Astrocyte (in vitro differentiated cells and primary cell): Measurements from ENCODE around the gene HSPG2. TPM values are rescaled to one million over a fixed set of nuclear protein-coding genes. Genes with fewer than 3 reads are reported as not detected.
"Not testable (repeated sequence)": the region's sequence is repeated elsewhere in the genome, so short reads cannot be mapped to it uniquely, and the experiment has no call there.

Experiments used
- DNase-seq: peaks from one replicate; pipeline ENCODE4 v3.0.0-alpha.2; 2010; ENCODE audit warnings: low read depth
- FAIRE-seq: peaks from 2 replicates; lab custom pipeline; 2011; peaks lifted over from hg19 to GRCh38; lab: Jason Lieb, UNC
- H2AFZ ChIP-seq: 2 replicates; pipeline ENCODE4 v1.6.0; 2012; ENCODE audit warnings: low read depth, low read length, inconsistent platforms
- H3K27ac ChIP-seq: 2 replicates; pipeline ENCODE4 v1.5.1; 2011; ENCODE audit warnings: low read depth, low read length, inconsistent platforms
- H3K27me3 ChIP-seq: 2 replicates; pipeline ENCODE4 v1.6.0; 2011; ENCODE audit warnings: low read length, inconsistent platforms; ENCODE audit not compliant: insufficient read depth
- H3K36me3 ChIP-seq: 2 replicates; pipeline ENCODE4 v1.5.1; 2011; ENCODE audit warnings: low read length, inconsistent platforms; ENCODE audit not compliant: insufficient read depth
- H3K4me1 ChIP-seq: 2 replicates; pipeline ENCODE4 v1.5.1; 2011; ENCODE audit warnings: low read length, inconsistent platforms; ENCODE audit not compliant: insufficient read depth
- H3K4me2 ChIP-seq: 2 replicates; pipeline ENCODE4 v1.6.0; 2012; ENCODE audit warnings: low read length, inconsistent platforms
- H3K4me3 ChIP-seq: 2 replicates; pipeline ENCODE4 v1.5.1; 2011; ENCODE audit warnings: low read depth, mild to moderate bottlenecking, low read length, inconsistent platforms; ENCODE audit not compliant: insufficient read depth
- H3K79me2 ChIP-seq: 2 replicates; pipeline ENCODE4 v1.6.0; 2012; ENCODE audit warnings: mild to moderate bottlenecking, low read length, inconsistent platforms; ENCODE audit not compliant: insufficient read depth
- H3K9ac ChIP-seq: 2 replicates; pipeline ENCODE4 v1.6.0; 2012; ENCODE audit warnings: mild to moderate bottlenecking, low read length, inconsistent platforms
- H3K9me3 ChIP-seq: 2 replicates; pipeline ENCODE4 v1.5.1; 2012; ENCODE audit warnings: low read depth, mild to moderate bottlenecking, low read length, inconsistent platforms; ENCODE audit not compliant: insufficient read depth
- H4K20me1 ChIP-seq: 2 replicates; pipeline ENCODE4 v1.6.0; 2012; ENCODE audit warnings: low read length, inconsistent platforms; ENCODE audit not compliant: insufficient read depth
- H3K27ac Mint-ChIP-seq: one replicate; pipeline ENCODE4 v1.8.0; 2021; ENCODE audit warnings: mild to moderate bottlenecking, mixed read lengths; ENCODE audit not compliant: unreplicated experiment
- H3K27me3 Mint-ChIP-seq: one replicate; pipeline ENCODE4 v1.8.0; 2021; ENCODE audit warnings: low read depth, mixed read lengths; ENCODE audit not compliant: unreplicated experiment
- H3K36me3 Mint-ChIP-seq: one replicate; pipeline ENCODE4 v1.8.0; 2021; ENCODE audit warnings: low read depth, mixed read lengths; ENCODE audit not compliant: unreplicated experiment
- H3K4me1 Mint-ChIP-seq: one replicate; pipeline ENCODE4 v1.8.0; 2021; ENCODE audit warnings: low read depth, mixed read lengths; ENCODE audit not compliant: unreplicated experiment
- H3K4me3 Mint-ChIP-seq: one replicate; pipeline ENCODE4 v1.8.0; 2021; ENCODE audit warnings: mild to moderate bottlenecking, moderate library complexity, mixed read lengths; ENCODE audit not compliant: unreplicated experiment
- H3K9me3 Mint-ChIP-seq: one replicate; pipeline ENCODE4 v1.8.0; 2021; ENCODE audit warnings: mild to moderate bottlenecking, mixed read lengths; ENCODE audit not compliant: unreplicated experiment
- EZH2 ChIP-seq: IDR thresholded peaks from 2 replicates; pipeline ENCODE4 v1.6.1; 2012; ENCODE audit warnings: mild to moderate bottlenecking, low read length, inconsistent platforms; ENCODE audit not compliant: insufficient read depth
- total RNA-seq: library from RNA; stranded (reverse); gene quantifications from 2 replicates; pipeline ENCODE4 v1.2.1, GENCODE V29; 2021
- TF ChIP-seq, protein P1 (sequence below): IDR thresholded peaks from 2 replicates; pipeline ENCODE4 v1.5.1; 2011; ENCODE audit warnings: low read depth, mild to moderate bottlenecking, inconsistent platforms, low read length, moderate library complexity; ENCODE audit not compliant: insufficient read depth

The HSPG2 gene
- total RNA-seq, 1 donor from 2014 or later, result 249 TPM

DNA sequence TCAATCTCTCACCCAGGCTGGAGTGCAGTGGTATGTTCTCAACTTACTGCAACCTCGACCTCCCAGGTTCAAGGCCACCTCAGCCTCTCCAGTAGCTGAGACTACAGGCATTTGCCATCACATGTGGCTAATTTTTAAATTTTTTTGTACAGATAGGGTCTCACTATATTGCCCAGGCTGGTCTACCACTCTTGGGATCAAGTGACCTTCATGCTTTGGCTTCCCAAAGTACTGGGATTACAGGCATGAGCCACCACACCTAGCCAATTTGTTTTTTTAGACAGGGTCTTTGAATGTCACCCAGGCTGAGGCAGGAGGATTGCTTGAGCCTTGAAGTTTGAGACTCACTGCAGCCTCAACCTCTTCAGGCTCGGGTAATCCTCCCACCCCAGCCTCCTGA lies 144.0 kb downstream of the HSPG2 start:
- no peak overlapping the region for H2AFZ ChIP-seq
- TF ChIP-seq, protein P1, sequence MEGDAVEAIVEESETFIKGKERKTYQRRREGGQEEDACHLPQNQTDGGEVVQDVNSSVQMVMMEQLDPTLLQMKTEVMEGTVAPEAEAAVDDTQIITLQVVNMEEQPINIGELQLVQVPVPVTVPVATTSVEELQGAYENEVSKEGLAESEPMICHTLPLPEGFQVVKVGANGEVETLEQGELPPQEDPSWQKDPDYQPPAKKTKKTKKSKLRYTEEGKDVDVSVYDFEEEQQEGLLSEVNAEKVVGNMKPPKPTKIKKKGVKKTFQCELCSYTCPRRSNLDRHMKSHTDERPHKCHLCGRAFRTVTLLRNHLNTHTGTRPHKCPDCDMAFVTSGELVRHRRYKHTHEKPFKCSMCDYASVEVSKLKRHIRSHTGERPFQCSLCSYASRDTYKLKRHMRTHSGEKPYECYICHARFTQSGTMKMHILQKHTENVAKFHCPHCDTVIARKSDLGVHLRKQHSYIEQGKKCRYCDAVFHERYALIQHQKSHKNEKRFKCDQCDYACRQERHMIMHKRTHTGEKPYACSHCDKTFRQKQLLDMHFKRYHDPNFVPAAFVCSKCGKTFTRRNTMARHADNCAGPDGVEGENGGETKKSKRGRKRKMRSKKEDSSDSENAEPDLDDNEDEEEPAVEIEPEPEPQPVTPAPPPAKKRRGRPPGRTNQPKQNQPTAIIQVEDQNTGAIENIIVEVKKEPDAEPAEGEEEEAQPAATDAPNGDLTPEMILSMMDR, result no peak
- H3K9ac ChIP-seq, result no peak overlapping the region
- no peaks in the 10 kb centered on the region for H3K79me2 ChIP-seq
- FAIRE-seq (no peak), DNase-seq (no peak)
- H3K36me3 Mint-ChIP-seq, result no peaks in the 10 kb centered on the region
- no peaks in the 10 kb centered on the region for H3K4me1 Mint-ChIP-seq
- no peak overlapping the region for H3K27ac ChIP-seq
- H3K4me2 ChIP-seq, result no peak overlapping the region
- no peaks in the 10 kb centered on the region for H3K27me3 ChIP-seq
- H3K36me3 ChIP-seq, result no peaks in the 10 kb centered on the region
- no peaks in the 10 kb centered on the region for H3K4me1 ChIP-seq
- no peak overlapping the region for H3K4me3 Mint-ChIP-seq
- H3K27ac Mint-ChIP-seq, result no peak overlapping the region
- peaks cover 6% of the 10 kb centered on the region for H3K9me3 ChIP-seq
- peaks cover 9% of the 10 kb centered on the region for H3K9me3 Mint-ChIP-seq
- no peaks in the 10 kb centered on the region for H4K20me1 ChIP-seq
- H3K4me3 ChIP-seq, result no peak overlapping the region
- H3K27me3 Mint-ChIP-seq, result peaks cover 3% of the 10 kb centered on the region

- Histone ChIP-seq H3K79me2 (peaks cover 14% of the 10 kb centered on the region), H3K36me3 (no peaks in the 10 kb centered on the region), H3K4me3 (no peak overlapping the region), H3K4me1 (no peaks in the 10 kb centered on the region), H3K27me3 (no peaks in the 10 kb centered on the region), H3K27ac (no peak overlapping the region), H3K4me2 (no peak overlapping the region), H2AFZ (no peak overlapping the region), H4K20me1 (peaks cover 3% of the 10 kb centered on the region), H3K9ac (no peak overlapping the region), H3K9me3 (no peaks in the 10 kb centered on the region)
- no peak for DNase-seq
- no peaks in the 10 kb centered on the region for H3K27me3 Mint-ChIP-seq
- no peak for FAIRE-seq
- no peaks in the 10 kb centered on the region for H3K4me1 Mint-ChIP-seq
- no peaks in the 10 kb centered on the region for H3K36me3 Mint-ChIP-seq
- no peak overlapping the region for H3K27ac Mint-ChIP-seq
- no peak overlapping the region for H3K4me3 Mint-ChIP-seq
- H3K9me3 Mint-ChIP-seq, result peaks cover 2% of the 10 kb centered on the region
- TF ChIP-seq, protein P1, result no peak
- no peak for TF ChIP-seq EZH2
These were observed 150.5 kb downstream of the HSPG2 start for GRCh38 chr1:21786640-21787039.

DNA sequence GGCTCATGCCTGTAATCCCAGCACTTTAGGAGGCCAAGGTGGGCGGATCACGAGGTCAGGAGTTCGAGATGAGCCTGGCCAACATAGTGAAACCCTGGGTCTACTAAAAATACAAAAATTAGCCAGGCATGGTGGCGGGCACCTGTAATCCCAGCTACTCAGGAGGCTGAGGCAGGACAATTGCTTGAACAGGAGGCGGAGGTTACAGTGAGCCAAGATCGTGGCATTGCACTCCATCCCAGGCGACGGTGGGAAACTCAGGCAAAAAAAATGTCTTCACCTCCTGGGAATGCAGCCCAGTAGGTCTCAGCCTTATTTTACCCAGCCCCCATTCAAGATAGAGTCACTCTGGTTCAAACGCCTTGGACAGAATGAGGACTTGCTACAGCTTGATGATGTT lies 151.3 kb downstream of the HSPG2 start:
- H3K9ac ChIP-seq, H3K4me1 Mint-ChIP-seq, H3K27me3 ChIP-seq, H3K4me1 ChIP-seq, H3K4me2 ChIP-seq, H3K27ac ChIP-seq, FAIRE-seq, H3K27me3 Mint-ChIP-seq, DNase-seq, H3K4me3 Mint-ChIP-seq, H3K9me3 ChIP-seq, H3K36me3 ChIP-seq, H3K36me3 Mint-ChIP-seq, H2AFZ ChIP-seq, H3K27ac Mint-ChIP-seq, H4K20me1 ChIP-seq, H3K9me3 Mint-ChIP-seq, H3K4me3 ChIP-seq: not testable (repeated sequence)
- H3K79me2 ChIP-seq, result peaks cover 22% of the 10 kb centered on the region
